ENCODE results near the gene ADARB1.

DNA sequence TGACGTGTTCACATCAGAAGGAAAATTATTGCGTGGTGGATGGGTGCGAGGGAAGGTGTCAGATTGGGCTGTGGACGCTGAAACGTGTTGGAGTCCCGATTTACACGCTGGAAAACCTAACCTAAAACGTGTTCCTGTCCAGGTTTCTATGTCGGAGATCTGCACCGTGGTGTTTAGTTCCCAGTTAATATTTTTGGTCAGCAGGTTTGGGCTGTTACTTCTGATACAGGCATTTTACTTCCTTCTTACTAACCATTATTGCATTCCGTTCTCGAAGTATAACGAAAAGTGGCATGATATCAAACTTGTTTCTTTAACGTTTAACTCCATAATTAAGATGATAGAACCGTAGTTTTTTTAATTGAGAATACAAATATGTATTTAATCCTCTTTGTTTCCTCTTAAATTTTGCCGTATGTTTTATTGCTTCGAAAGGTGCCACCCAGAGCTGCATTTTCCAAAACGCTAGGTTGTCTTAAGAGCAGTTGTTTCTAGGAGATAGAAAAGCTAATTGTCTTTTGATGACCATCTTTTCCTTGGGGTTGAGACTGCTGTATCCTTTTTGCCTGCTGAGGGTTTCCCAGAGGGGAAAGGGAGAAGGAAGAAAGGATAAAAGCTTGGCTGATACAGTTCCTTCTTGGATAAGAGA, 1.3 kb downstream of the ADARB1 start:
- TF ChIP-seq CTCF (IDR thresholded peaks at IDR 0.05; ENCODE audit: insufficient read depth, low read depth, low read length) (no peak), EZH2 (IDR thresholded peaks at IDR 0.05; ENCODE audit: insufficient read depth, low read length) (no peak)

Data from astrocyte (in vitro differentiated cells and primary cell).